ENCODE data around the gene TMEM217.
A peak's percentile ranks its signal among the peaks of the same experiment; 100 is the strongest.

TMEM217 gene

DNA sequence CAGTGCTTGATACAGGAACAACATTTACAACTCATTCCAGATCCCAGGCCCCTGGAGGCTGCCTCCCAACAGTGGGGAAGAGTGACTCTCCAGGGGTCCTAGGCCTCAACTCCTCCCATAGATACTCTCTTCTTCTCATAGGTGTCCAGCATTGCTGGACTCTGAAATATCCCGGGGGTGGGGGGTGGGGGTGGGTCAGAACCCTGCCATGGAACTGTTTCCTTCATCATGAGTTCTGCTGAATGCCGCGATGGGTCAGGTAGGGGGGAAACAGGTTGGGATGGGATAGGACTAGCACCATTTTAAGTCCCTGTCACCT lies 83.8 kb downstream of the TMEM217 start:
- no peak for DNase-seq
- no peak overlapping the region for H3K27ac ChIP-seq
- no peak overlapping the region for H3K4me3 ChIP-seq
- TF ChIP-seq, protein P1, sequence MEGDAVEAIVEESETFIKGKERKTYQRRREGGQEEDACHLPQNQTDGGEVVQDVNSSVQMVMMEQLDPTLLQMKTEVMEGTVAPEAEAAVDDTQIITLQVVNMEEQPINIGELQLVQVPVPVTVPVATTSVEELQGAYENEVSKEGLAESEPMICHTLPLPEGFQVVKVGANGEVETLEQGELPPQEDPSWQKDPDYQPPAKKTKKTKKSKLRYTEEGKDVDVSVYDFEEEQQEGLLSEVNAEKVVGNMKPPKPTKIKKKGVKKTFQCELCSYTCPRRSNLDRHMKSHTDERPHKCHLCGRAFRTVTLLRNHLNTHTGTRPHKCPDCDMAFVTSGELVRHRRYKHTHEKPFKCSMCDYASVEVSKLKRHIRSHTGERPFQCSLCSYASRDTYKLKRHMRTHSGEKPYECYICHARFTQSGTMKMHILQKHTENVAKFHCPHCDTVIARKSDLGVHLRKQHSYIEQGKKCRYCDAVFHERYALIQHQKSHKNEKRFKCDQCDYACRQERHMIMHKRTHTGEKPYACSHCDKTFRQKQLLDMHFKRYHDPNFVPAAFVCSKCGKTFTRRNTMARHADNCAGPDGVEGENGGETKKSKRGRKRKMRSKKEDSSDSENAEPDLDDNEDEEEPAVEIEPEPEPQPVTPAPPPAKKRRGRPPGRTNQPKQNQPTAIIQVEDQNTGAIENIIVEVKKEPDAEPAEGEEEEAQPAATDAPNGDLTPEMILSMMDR (IDR thresholded peaks at IDR 0.05): no peak
- peaks cover 31 to 34% (median 32%) of the 10 kb centered on the region in 3 donors for H3K36me3 ChIP-seq
- intact Hi-C loops (cut with DNase I; ENCODE audit: low total_unique reads): loop anchor here (10.0 kb wide), 2 partner anchors 289 to 409 kb away; partner anchors contain the start of gene C6orf89
- no peaks in the 10 kb centered on the region for H3K27me3 ChIP-seq
- no peaks in the 10 kb centered on the region for H3K9me3 ChIP-seq
- peaks cover 0 to 23% (median 9%) of the 10 kb centered on the region in 4 donors for H3K4me1 ChIP-seq

DNA sequence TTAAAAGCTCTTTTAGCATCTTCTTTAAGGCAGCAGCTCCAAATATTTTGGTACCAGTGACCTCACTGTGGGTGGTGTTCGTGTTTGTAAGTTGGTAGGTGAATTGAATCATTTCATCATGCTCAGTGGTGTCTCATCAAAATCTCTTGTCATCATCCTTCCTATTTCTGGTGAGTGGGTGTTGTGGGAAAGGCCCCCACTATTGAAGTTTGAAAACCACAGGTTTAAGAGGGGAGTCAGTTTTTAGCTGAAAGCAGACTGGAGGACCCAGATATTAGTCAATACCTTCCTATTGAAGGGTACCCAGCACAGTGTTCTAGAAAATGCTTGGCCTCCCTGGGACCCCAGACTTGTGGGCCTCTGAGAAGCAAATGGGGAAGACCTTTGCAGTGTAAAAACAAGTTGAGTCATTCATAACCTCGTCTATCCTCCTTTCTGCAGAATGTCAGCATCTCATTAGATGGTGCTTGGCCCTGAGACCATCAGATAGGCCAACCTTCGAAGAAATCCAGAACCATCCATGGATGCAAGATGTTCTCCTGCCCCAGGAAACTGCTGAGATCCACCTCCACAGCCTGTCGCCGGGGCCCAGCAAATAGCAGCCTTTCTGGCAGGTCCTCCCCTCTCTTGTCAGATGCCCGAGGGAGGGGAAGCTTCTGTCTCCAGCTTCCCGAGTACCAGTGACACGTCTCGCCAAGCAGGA lies 84.3 kb downstream of the TMEM217 start:
- no peak overlapping the region for H3K27ac ChIP-seq
- H3K4me3 ChIP-seq: no peak overlapping the region
- intact Hi-C loops (cut with DNase I; ENCODE audit: low total_unique reads): loop anchor here (10.0 kb wide), 2 partner anchors 289 to 409 kb away; partner anchors contain the start of gene C6orf89
- H3K9me3 ChIP-seq: no peaks in the 10 kb centered on the region
- H3K4me1 ChIP-seq: peaks cover 0 to 28% (median 13%) of the 10 kb centered on the region in 4 donors
- DNase-seq: no peak
- TF ChIP-seq, protein P1 (IDR thresholded peaks at IDR 0.05): no peak
- H3K27me3 ChIP-seq: no peaks in the 10 kb centered on the region
- H3K36me3 ChIP-seq: peaks cover 31 to 34% (median 32%) of the 10 kb centered on the region in 3 donors

DNA sequence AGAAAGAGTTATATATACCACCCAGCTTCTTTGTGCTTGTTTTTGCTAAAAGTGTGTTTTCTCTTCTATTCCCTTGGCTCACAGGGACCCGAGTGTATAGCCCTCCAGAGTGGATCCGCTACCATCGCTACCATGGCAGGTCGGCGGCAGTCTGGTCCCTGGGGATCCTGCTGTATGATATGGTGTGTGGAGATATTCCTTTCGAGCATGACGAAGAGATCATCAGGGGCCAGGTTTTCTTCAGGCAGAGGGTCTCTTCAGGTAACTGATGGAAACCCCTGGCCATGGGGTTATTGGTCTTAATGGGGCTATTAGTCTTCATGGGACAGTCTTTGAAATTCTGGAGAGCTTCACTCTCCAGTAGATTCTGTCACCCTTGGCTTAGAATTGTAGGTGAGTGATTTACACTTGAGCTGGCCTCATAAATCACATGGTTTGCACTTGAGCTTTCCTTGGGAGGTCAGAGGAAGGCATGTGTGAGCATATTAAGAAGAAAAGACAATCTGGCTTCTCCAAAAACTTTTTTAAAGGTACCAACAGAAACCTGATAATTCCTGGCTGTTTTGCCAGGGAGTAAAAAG lies 84.9 kb downstream of the TMEM217 start:
- Histone ChIP-seq H3K9me3 (no peaks in the 10 kb centered on the region), H3K36me3 (peaks cover 31 to 34% (median 32%) of the 10 kb centered on the region in 3 donors), H3K27ac (peak overlapping the region; percentile 90), H3K4me1 (peaks cover 0 to 28% (median 18%) of the 10 kb centered on the region in 4 donors), H3K27me3 (no peaks in the 10 kb centered on the region), H3K4me3 (peak overlapping the region; percentile 89 to 95)
- intact Hi-C loops (cut with DNase I; ENCODE audit: low total_unique reads): loop anchor here (1.0 to 10.0 kb wide), 3 partner anchors 122 to 408 kb away; partner anchors contain the start of gene C6orf89
- DNase-seq: no peak
- TF ChIP-seq, protein P1 (IDR thresholded peaks at IDR 0.05): no peak

DNA sequence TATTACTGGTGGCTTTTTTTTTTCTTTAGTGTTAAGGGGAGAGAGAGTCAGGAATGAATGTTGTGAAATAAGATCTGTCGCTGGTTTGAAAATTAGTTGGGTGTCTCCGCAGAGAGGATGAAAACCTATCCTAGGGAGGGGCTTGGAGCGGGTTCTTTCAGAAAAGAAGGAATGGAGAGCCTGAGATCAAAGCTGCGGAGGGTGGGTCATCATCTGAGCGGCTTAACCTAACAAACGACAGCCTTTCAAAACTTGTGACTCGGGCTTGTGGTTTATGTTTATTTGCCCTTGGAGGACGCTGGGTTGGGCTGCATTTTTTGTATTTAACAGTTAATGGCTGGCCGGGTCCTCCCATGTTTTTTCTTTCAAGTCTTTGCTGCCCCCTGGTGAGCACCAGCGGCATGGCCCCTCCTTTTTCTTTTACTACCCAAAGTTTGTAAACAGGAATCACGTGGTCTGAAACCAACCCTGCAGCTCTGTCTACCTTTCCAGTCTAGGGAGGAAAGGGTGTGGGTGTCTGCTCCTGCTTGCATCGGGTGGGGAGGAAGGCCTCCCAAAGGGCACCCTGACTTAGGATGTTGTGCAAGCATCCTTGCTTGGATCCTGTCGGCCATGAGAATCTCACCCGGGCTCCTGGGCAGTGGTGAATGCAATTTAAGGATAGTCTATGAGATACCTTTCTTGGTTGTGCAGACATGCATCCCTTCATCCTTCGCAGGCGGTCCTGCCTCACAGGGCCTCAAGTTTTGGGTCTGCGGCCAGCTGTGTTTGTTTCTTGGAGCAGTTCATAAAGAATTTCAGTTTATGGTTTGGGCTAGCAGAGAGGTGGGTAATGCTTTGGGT lies 85.8 kb downstream of the TMEM217 start:
- TF ChIP-seq, protein P1 (IDR thresholded peaks at IDR 0.05): peak; percentile 87 to 99
- Histone ChIP-seq H3K9me3 (no peaks in the 10 kb centered on the region), H3K4me3 (peak overlapping the region; percentile 89 to 95), H3K4me1 (peaks cover 0 to 28% (median 18%) of the 10 kb centered on the region in 4 donors), H3K27me3 (no peaks in the 10 kb centered on the region), H3K36me3 (peaks cover 31 to 34% (median 32%) of the 10 kb centered on the region in 3 donors), H3K27ac (peak overlapping the region; percentile 90)
- intact Hi-C loops (cut with DNase I; ENCODE audit: low total_unique reads): loop anchor here (1.0 to 10.0 kb wide), 4 partner anchors 37 to 407 kb away; partner anchors contain the start of gene C6orf89
- peak; percentile 94 for DNase-seq

DNA sequence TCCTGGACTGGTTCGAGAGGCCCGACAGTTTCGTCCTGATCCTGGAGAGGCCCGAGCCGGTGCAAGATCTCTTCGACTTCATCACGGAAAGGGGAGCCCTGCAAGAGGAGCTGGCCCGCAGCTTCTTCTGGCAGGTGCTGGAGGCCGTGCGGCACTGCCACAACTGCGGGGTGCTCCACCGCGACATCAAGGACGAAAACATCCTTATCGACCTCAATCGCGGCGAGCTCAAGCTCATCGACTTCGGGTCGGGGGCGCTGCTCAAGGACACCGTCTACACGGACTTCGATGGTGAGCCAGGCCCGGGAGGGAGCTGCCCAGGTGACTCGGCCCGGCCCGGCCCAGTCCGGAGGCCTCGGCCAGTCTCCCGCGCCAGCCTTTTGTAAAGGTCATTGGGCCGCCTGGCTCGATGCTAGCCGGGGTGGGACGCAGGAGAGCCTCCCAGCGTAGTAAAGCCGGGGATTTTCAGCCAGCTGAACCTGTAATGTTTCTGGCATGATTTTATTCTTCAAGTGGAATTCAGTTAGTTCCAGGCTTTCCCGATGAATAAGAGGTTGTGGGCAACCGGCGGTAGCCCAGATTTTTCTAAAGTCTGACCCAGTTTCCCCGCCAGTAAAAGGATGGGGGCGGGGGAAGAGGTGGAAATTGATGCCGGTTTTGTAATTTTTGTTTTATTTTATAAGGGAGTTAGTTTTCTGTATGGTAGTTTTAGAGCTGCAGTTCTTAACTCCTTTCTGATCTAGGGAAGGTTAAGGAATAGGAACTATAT lies 86.6 kb downstream of the TMEM217 start:
- Histone ChIP-seq H3K36me3 (peaks cover 31 to 34% (median 32%) of the 10 kb centered on the region in 3 donors), H3K27me3 (no peaks in the 10 kb centered on the region), H3K4me3 (peak overlapping the region; percentile 89 to 95), H3K4me1 (peaks cover 0 to 28% (median 18%) of the 10 kb centered on the region in 4 donors), H3K9me3 (no peaks in the 10 kb centered on the region), H3K27ac (peak overlapping the region; percentile 90)
- intact Hi-C loops (cut with DNase I; ENCODE audit: low total_unique reads): loop anchor here (2.0 to 10.0 kb wide), 3 partner anchors 37 to 407 kb away; partner anchors contain the start of gene C6orf89
- DNase-seq: peak; percentile 55 to 85
- TF ChIP-seq, protein P1 (IDR thresholded peaks at IDR 0.05): no peak

Measured in tibial artery (tissue), 4 donors.